Measurements from ENCODE around the gene RRP36. TPM values are rescaled to one million over a fixed set of nuclear protein-coding genes. Genes with fewer than 3 reads are reported as not detected.

RRP36 gene, protein sequence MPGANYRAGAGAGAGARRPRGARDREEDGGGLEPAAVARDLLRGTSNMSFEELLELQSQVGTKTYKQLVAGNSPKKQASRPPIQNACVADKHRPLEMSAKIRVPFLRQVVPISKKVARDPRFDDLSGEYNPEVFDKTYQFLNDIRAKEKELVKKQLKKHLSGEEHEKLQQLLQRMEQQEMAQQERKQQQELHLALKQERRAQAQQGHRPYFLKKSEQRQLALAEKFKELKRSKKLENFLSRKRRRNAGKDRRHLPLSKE
- 126 and 138 TPM in 2 replicates for total RNA-seq

DNA sequence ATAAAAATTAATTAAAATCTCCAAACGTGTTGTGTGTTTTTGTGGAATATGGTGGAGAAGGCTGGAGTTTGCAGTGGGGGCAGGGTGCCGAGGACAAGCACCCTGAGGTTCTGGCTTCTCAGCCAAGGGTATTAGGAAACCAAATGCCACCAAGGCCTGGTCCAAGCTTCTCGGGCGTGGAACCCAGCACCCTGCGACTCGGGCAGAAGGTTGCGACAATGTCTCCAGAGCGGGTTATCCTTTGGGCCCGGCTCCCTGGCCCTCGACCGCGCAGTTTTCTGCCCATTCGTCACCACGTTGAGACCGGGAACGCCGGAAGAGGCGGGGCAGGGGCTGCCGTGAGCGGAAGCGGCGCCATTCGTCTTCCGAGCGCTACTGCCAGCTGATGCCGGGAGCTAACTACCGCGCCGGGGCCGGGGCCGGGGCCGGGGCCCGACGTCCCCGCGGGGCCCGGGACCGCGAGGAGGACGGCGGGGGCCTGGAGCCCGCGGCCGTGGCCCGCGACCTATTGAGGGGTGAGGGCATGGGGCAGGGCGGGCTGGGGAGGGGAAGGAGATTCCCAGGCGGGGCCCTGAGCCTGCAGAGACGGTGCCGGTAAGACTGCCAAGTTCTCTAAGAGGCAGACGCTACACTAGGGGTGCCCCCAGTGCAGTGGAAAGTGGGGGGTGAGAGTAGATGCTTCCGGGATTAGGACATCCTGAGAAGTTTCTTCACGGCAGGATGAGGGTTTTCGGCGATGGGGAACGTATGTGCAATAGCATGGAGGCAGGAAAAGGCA lies at the start of gene RRP36:
Gene RRP36 (plus strand): TSS at position 354 of the 778 bp plus-strand sequence. CDS start 32 bp downstream, at position 386.

DNA sequence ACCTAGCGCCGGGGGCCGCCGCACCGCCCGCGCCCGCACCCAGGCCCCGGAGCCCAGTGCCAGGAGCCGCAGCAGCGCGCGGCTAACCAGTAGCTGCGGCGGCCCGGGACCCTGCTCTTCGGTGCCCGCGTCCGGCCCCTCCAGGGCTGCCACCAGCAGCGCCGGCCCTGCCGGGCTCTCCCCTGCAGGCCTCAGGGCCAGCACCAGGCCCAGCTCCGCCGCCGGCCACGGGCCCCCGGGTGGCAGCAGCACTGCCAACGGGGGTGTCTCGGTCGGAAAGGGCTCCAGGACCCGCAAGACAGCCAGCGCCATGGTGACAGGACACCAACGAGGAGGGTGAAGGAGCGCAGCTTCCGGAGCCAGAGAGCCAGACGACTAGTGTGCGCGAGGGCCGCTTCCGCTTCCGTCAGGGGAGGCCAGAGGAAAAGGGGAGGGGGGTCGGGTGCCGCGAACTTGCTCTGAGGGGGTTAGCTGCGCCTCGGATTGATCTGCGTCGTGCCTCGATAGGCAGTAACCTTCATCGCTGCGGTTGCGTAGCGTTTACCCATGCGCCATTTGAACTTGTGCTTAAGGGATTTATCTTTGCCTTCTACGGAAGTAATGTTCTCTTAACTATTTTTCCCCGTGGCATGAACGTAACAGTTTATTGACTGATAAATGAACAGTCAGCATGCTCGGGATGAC lies 42.4 kb upstream of the RRP36 start, which contains the start of gene PEX6:
Gene PEX6 (minus strand): TSS at position 343 of the 684 bp plus-strand sequence. CDS start 31 bp downstream, at position 312.

DNA sequence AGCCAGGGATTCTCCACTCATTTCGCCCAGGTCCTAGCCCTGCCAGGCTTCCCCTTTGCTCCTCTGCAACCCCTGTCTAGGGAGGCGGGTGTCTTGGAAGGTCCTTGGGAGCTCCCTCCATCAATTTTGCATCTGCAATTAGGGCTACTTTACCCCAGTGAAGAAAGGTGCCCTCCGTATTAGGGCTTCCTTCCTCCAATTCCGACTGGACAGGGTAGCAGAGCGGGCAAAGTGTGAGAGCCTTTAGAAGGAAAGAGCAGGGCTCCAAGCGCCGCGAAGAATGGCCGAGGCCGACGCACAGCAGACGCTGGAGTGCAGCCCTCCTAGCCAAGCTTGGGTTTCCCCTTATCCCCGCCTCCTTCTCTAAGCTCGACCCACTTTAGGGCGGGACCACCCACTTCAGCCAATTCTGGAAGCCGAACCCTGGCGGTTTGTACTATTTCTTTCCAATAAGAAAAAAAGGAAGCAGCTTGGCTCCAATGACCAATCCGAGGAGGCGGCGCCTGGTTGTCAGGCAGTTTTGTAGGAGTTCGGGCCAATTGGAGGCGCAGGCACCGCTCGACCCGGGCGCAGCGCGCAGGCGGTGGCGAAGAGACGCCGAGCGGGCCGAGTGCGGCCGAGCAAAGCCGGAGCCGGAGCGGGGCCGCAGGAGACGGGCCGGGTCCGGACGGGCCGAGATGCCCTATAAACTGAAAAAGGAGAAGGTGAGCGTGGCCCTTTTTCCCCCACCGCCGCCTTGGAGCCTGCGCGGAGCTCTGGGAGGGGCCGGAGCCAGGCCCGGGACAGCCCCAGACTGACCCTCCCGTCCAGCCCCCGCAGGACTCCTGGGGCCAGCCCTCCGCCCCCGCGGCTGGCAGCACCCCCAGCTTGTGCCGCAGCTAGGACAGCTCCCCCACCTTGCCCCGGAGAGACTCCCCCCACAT lies 37.2 kb upstream of the RRP36 start, which contains the start of gene PPP2R5D:
Gene PPP2R5D (plus strand): TSS at position 570 of the 923 bp plus-strand sequence. CDS start 108 bp downstream, at position 678.

DNA sequence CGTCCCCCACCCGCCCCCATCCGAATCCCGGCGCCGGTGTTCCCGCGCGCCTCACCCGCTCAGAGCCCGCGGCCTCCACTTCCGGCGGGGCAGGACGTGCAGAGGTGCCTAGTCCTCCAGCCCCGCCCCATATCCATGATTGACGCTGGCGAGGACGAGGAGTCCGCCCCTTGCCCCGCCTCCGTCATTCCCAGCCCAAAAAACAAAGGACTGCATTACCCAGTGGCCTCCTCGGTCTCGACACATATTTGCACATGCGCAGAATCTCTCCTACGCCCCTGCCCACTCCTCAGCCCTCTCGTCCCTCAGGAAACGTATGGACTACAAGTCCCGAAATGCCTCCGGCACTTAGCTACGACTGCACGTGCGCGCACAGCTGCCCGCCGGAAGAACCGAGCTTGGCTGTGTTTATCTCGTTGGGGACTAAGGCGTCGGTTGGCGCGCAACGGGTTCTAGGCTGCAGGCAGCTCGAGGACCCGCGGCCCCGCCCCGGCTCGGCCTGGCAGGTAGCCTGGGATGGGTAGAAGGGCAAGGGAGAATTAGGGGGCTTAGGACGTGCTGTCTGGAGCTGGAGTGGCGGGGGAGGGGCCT lies 7.5 kb upstream of the RRP36 start, which contains the start of the genes KLHDC3 and MEA1:
Gene KLHDC3 (plus strand): TSS at position 407 of the 591 bp plus-strand sequence. CDS start 2,944 bp downstream, outside the sequence.
Gene MEA1 (minus strand): TSS at position 104 of the 591 bp plus-strand sequence. CDS start 133 bp downstream, outside the sequence.

DNA sequence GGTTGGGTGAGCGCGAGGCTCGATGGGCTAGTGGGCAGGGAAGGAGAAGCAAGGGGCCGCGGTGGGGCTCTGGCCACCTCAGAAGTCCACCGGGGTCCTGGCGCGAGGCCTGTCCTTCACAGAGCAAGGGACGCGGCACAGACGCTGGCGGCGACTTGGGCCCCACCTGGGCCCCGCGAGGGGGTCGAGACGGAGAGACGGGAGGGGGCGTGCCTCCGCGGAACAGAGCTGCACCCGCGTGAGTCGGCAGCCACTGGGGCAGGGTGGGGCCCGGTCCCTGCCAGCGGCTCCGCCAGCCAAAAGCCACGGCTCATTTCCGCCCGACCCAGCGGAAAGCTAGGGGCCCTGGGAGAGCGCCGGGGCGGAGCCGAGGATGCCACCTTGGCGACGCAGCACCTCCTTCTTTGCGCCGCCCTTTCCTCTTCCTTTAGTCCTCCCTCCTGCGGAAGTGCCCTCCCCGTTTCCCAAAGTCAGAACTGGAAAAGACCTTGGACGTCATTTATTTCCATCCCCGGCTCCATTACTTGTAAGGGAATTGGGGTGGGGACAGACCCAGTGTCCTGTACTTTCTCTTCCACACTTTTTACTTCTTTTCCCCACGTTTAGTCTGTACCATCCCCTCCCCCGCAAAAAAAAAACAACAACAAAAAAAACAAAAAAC lies 32.3 kb downstream of the RRP36 start, which contains the start of gene CUL7:
Gene CUL7 (minus strand): TSS at position 307 of the 661 bp plus-strand sequence. CDS start 1,063 bp downstream, outside the sequence.

DNA sequence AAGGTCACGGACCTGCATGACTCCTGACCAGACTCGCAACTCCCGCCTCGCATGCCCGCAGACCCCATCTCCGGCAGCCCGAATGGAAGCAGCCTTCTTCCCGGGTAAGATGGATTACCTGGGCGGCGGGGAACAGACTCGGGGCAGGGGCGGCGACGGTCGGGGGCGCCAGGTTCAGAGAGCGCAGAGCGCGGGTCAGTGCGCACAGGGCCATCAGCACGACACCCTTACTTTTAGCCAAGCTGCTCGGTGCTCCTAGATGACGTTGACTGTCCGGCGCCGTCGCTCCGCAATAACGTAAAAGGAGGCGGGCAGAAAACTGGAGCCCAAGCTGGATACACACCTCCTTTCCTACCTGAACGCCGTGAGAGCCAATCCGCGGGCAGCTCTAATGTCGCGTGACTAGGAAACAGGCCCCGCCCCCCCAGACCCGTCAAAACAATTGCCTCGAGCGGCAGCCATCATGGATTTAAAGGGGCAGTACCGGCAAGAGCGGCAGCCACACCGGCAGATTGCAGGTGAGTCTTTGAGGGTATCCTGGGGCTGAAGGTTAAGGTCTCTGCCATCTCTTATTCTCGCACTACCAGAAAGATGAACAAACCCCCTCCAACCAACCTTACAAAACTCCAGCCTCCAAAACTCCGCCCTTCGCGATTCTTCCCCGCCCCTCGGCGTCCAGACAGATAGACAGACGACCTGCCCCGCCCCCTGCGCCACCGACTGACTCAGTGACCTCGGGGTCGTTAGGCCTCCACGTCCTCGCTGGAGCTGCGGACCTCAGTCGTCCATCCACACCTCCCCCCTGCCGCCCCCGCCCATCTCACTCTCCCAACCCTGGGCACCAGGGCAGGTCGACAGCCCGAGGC lies 38.0 kb downstream of the RRP36 start, which contains the start of the genes KLC4 and MRPL2:
Gene KLC4 (plus strand): TSS at position 464 of the 866 bp plus-strand sequence. CDS start 1,705 bp downstream, outside the sequence.
Gene MRPL2 (minus strand): TSS at position 267 of the 866 bp plus-strand sequence. CDS start 53 bp downstream, at position 214.

DNA sequence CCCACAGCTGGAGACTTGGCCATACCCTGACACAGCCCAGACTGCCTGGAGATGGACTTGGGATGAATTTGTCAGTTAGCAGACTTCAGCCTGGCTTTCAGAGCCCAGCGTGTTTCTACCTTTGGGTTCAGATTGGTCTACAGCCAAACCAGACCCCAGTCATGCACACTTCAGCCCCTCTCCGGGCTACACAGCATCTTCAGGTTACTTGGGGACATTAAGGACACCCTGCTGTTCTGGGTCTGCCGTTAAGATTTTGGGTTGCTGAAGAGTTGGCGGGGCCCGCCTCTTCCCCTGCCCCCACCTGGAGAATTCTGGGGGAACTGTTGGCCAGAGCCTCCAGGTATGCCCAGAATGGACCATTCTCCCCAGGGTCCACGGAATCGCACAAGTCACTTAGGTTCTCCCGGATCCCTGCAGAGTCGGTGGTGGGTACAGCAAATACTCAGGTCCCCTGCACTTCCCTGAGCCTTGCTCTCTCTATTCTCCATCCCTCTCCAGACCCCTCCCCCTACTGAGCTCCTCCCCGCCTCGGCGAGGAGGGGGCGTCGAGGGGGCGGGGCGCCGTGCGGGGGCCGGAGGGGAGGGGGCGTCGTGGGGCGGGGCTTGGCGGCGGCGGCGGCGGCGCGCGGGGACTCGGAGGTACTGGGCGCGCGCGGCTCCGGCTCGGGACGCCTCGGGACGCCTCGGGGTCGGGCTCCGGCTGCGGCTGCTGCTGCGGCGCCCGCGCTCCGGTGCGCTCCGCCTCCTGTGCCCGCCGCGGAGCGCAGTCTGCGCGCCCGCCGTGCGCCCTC lies 54.4 kb downstream of the RRP36 start, which contains the start of gene PTK7:
Gene PTK7 (plus strand): TSS at position 645 of the 794 bp plus-strand sequence. CDS start 175 bp downstream, outside the sequence.

Other genes starting within 250 kb of the RRP36 start
- 2.7 and 3.6 TPM in 2 replicates for gene BICRAL, start 239.6 kb upstream of the RRP36 start, total RNA-seq
- 136 and 160 TPM in 2 replicates for gene RPL7L1, start 142.0 kb upstream of the RRP36 start, total RNA-seq
- gene PTCRA, start 105.6 kb upstream of the RRP36 start, total RNA-seq = 5.4 TPM in 1 of 2 replicates, not detected in the other
- 48.6 and 49.2 TPM in 2 replicates for gene CNPY3, start 92.1 kb upstream of the RRP36 start, total RNA-seq
- 0.20 TPM in 1 of 2 replicates, not detected in the other for gene GNMT, start 60.9 kb upstream of the RRP36 start, total RNA-seq
- 6.8 and 7.2 TPM in 2 replicates for gene PEX6, start 42.4 kb upstream of the RRP36 start, total RNA-seq
- gene PPP2R5D, start 37.1 kb upstream of the RRP36 start, total RNA-seq = 53.6 and 60.5 TPM in 2 replicates
- gene MEA1, start 7.7 kb upstream of the RRP36 start, total RNA-seq = 83.0 and 84.1 TPM in 2 replicates
- gene KLHDC3, start 7.4 kb upstream of the RRP36 start, total RNA-seq = 78.0 and 86.2 TPM in 2 replicates
- gene CUL7, start 32.2 kb downstream of the RRP36 start, total RNA-seq = 10.2 and 13.2 TPM in 2 replicates
- gene MRPL2, start 37.8 kb downstream of the RRP36 start, total RNA-seq = 21.7 and 30.6 TPM in 2 replicates
- 7.0 and 8.6 TPM in 2 replicates for gene KLC4, start 38.0 kb downstream of the RRP36 start, total RNA-seq
- 25.8 and 27.7 TPM in 2 replicates for gene PTK7, start 54.7 kb downstream of the RRP36 start, total RNA-seq
- gene SRF, start 149.6 kb downstream of the RRP36 start, total RNA-seq = 25.3 and 26.9 TPM in 2 replicates
- 15.3 and 16.2 TPM in 2 replicates for gene CUL9, start 160.6 kb downstream of the RRP36 start, total RNA-seq
- gene DNPH1, start 207.9 kb downstream of the RRP36 start, total RNA-seq = 96.9 and 164 TPM in 2 replicates
- not detected in 2 replicates for gene TTBK1, start 221.9 kb downstream of the RRP36 start, total RNA-seq